Measurements from ENCODE around the gene SUSD2.
"Not testable (repeated sequence)": the region's sequence is repeated elsewhere in the genome, so short reads cannot be mapped to it uniquely, and the experiment has no call there.

The SUSD2 gene

DNA sequence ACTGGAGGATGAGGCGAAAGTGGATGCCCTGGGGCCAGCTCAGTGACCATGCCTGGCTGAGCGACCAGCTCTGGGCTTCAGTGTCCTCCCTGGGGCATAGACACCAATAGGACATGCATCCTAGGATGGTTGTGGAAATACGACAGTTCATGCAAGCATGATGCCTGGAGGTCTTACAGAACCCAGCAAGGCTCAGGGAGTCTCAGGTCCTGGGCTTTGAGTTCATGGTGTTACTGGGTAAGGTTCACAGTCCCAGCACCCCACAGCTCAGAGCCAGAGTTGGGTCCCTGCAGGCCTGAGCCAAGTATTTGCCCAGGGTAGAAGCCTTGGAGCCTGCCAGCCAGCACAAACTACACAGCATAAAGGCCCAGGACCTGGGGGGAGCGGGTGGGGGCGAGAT is 4.2 kb upstream of the SUSD2 start:
- DNase-seq = no peak

DNA sequence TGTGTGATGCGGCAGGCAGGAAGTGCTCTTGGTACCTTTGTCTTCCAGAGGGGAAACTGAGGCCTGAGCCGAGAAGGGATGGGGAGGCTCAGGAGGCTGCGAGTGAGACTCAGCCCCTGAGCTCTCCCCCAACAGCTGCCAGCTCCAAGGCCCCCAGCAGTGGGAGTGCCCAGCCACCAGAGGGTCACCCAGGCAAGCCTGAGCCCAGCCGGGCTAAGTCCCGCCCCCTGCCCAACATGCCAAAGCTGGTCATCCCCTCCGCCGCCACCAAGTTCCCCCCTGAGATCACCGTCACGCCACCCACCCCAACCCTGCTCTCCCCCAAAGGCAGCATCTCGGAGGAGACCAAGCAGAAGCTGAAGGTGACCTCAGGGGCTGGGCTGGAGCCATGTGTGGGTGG is 3.8 kb upstream of the SUSD2 start:
- DNase-seq = no peak

DNA sequence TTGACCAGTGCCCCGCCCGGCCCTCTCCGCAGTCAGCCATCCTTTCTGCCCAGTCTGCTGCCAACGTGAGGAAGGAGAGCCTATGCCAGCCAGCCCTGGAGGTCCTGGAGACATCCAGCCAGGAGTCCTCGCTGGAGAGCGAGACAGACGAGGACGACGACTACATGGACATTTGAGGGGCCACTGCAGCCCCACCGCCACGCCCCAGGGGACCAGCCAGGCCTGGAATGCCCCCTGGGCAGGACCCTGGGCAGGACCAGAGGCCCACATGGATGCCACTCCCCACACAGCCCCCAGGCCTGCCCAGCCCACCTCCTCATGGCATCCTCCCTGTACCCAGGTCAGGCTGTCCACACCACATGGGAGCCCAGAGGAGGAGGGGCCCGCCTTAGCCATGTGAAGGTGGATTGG is 3.3 kb upstream of the SUSD2 start:
- DNase-seq = no peak

DNA sequence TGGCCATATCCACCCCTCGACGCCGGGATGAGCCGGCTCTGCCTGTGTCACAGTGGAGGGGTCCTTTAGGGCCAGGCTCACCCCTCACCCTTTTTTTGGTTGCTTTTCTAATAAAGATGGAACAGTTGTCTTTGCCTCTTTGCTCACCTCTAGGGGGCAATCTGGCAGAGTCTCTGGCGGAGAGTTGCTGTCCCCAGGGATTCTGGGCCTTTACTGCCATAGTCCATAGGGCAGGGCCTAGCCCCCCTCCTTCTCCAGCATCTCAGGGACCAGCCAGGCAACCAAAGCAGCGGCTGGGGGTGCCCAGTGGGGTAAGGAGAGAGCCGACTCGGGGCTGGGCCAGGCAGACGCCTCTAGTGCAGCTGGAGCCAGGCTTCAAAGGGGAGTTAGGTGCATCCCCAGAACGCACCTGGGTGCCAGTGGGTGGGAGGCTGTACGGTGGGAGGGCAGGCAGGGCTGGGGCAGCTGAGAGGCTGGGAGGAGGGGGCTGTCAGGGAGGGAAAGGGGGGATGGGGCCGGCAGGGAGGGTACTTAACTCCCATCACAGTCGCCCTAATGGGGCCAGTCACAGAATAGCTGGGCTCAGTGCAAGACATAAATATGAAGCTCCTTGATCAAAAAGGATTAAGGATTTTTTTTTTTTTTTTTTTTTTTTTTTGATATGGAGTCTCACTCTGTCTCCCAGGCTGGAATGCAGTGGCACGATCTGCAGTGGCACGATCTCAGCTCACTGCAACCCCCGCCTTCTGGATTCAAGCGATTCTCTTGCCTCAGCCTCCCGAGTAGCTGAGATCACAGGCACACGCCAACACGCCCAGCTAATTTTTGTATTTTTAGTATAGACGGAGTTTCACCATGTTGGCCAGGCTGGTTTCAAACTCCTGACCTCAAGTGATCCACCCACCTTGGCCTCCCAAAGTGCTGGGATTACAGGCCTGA is 2.5 kb upstream of the SUSD2 start:
- DNase-seq = no peak

DNA sequence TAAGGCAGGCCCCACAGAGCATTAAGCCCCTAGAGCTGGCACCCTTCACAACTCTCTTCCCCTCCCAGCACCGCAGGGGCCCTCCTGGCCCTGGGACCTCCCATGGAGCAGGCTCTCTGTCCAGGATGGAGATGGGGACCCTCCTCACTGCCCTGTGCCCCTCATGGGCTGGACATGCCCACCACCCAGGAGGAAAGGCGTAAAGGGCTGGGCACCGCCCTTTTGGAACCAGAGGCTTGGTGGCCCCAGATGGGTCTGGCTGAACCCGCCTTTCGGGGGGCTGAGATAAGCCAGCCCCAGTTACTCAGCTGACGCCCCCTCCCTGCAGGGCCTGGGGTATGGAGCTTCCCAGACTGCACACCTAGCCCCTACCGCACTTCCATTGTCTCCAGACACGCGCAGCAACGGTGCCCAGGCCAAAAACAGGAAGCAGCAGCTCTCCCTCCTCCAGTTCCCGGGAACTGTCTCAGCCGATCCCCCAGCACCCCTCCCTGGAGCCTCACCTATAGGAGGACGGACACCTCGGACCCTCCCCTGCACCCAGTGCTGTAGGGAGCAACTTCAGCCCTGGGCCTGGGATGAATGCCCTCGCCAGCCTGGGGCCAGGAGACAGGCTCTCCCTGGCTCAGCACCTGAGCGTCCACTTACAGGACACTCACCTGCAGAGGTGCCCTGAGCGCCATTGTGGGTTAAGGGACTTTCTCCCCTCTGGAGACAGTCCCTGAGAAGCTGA is 1.6 kb upstream of the SUSD2 start:
- no peak for DNase-seq

DNA sequence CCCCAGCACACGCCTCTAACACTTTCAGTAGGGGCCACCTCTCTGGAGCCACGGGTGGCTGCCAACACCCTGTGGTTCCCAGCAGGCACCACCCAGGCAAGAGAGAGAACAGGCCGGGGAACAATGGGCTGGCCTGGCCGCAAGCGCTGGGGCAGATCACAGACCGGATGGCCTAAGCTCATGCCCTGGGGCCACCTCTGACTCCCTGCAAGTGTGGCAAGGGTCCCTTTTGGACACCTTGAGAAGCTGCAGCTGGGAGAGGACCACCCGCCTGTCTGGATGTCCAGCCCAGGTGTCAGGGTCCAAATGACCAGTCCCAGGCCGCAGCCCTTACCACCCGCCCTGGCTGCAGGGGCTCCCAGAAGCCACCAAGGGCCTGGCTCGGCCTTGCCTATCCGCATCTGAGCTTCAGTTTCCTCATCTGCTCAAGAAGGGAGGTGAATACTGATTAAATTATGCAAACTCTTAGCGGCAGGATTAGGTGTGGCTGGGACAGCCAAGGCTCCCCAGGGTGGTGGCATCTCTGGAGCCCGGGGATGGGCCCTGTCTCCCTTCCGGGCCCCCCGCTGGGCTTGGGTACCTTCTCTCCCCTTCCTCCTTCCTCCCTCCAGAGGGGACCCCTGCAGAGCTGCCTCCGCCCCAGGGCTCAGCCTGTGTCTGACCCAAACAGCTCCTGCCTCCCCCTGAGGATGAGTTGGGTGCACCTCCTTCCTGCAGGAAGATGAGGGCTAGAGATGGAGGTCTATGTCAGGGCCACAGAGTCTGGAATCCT is 785 bp upstream of the SUSD2 start:
- no peak for DNase-seq

DNA sequence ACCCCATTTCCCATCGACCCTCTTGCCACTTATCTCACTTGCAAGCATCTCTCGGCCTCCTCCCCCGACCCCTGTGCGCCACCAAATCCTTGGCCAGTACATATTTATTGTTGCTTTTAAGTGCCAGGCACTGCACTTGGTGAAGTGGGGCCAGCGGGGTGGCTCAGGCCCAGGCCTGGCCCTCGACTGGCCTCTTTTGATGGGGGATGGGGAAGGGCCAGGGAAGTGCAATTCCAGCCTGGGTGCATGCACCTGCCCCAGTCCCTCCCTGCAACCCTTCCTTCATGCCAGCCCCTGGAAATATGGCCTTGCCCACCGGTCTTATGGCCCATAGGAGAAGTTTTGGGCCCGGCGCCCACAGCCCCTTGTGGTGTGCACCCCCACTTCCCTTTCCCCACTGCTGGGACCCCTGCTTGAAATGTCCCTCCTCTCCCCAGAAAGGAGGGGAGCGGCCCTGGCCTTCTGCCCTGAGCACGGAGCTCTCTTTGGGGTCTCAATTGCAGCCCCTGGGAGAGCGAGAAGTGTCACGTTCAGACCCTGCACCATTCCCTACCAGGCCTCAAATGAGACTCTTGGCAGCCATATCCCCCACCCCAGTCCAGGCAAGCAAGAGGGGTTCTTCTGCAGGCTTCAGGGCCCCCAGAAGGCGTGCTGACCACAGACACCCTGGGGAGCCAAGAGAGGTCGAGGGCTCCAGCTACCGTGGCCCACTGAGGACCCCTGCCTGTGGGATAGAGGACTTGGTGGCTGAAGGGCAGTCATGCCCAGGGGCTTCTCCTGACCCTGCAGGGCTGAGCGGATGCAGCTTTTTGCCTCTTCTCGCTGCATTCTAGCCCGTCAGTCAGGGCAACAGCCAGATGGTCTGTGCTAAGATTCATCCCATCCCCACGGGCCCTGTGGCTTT is 961 bp downstream of the SUSD2 start:
- DNase-seq = no peak

DNA sequence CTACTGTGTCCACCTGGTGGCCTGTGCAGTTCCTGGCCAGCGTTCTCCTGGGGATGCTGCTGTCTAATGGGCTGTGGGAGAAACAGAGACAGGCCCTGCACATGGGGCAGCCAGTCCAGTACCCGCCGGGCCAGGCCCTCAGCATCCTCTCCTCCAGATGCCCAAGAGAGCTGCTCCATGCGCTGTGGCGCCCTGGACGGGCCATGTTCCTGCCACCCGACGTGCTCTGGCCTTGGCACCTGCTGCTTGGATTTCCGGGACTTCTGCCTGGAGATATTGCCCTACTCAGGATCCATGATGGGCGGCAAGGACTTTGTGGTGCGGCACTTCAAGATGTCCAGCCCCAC is 1.6 kb downstream of the SUSD2 start:
- DNase-seq = not testable (repeated sequence)

DNA sequence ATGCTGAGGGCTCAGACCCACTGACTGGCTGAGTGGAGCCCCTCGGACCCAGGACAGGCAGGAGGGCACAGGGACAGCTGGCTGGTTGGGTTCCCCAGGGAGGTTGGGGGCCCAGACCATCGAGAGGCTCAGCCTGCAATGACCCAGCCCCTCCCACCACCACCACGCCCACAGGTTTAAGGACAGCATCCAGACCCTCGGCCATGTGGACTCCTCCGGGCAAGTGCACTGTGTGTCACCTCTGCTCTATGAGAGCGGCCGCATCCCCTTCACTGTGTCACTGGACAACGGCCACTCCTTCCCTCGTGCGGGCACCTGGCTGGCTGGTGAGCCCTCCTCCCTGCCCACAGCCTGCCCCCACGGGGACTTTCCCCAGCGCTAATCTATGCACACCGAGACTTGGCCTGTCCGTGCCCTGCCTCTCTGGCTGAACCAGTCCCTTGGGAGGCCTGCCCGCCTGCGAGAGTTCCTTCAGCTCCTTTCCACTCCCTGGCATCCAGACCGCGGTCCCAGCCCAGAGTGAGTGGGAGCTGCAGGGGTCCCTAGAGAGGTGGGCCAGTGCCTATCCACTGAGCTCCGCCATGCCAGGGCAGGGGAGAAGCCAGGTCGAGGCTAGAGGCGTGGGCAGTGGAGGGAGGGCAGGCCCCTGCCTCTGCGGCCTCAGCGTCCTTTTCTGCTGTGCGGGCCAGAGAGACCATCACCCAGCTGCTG is 2.2 kb downstream of the SUSD2 start:
- no peak for DNase-seq

DNA sequence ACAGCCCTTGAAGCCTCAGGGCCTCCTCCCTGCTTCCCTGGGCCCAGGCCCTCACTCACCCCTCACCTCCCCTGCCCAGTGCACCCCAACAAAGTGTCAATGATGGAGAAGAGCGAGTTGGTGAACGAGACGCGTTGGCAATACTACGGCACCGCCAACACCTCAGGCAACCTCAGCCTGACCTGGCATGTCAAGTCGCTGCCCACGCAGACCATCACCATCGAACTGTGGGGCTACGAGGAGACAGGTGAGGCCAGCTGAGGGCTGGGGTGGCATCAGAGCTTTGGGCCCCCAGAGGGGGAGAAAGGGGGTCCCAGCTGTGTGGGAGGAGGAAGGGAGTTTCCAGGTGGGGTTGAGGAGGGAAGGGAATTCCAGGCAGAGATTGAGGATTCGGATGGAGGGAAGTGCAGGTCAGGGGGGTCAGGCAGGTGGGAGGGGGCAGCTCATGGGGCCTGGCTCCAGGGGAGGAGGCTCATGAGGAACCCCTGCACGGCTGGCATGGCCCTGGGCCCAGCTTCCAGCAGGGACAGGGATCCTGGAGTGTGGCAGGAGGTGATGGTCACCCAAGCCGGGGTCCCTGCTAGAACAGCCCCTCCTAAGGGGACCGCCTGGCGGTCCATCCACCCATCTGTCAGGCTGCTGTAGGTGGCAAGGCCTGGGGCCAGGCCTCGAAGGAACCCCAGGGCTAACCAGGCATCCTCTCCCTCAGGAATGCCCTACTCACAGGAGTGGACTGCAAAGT is 2.9 kb downstream of the SUSD2 start:
- DNase-seq = no peak

DNA sequence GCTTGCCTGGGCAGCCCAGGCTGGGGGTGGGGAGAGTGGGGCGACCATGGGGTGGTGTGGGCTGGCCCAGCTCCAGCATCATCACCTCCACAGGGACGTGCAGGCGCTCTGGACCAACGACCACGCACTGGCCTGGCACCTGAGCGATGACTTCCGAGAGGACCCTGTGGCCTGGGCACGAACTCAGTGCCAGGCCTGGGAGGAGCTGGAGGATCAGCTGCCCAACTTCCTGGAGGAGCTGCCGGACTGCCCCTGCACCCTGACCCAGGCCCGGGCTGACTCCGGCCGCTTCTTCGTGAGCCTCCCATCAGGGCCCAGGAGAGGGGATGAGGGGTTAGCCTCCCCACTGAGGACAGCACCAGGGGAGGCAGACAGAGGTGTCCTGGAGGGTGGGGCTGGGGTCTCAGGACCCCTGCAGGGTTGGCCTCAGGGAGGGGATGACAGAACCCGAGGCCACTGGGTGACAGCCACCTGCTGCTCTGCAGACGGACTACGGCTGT is 3.8 kb downstream of the SUSD2 start:
- no peak for DNase-seq

DNA sequence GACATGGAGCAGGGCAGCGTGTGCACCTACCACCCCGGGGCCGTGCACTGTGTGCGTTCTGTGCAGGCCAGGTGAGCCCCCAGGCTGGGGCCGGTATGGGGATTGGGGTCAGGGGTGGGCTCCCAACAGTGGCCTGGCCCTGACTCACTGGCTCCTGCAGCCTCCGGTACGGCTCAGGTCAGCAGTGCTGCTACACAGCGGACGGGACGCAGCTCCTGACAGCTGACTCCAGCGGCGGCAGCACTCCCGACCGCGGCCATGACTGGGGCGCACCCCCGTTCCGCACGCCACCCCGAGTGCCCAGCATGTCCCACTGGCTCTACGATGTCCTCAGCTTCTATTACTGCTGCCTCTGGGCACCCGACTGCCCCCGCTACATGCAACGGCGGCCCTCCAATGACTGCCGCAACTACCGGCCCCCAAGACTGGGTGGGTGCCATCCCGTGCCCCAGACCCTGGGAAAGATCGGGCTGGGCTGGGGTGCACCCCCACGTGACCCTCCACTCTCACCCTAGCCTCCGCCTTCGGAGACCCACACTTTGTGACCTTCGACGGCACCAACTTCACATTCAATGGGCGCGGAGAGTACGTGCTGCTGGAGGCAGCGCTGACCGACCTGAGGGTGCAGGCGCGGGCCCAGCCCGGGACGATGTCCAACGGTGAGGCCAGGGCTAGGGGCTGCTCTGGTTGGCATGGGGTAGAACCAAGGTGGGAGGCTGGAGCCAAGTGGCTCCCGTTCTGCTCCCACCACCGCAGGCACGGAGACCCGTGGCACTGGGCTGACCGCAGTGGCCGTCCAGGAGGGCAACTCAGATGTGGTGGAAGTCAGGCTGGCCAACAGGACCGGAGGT is 4.4 kb downstream of the SUSD2 start:
- DNase-seq = no peak

DNA sequence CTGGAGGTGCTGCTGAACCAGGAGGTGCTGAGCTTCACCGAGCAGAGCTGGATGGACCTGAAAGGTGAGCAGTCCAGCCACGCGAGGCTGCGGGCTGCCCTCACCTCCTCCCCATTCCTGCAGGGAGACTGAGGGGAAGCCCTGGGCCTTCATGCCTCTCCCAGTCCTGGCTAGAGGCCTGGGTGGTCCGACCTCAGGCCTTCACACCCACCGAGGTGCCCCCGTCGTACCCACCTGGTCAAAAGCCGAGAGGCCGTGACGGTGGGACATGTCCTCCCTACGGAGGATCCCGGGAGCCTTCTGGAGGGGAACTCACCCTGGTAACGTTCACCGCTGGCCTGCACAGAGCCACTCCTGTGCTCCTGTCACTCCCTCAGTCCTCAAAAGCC is 5.1 kb downstream of the SUSD2 start:
- DNase-seq = no peak

DNA sequence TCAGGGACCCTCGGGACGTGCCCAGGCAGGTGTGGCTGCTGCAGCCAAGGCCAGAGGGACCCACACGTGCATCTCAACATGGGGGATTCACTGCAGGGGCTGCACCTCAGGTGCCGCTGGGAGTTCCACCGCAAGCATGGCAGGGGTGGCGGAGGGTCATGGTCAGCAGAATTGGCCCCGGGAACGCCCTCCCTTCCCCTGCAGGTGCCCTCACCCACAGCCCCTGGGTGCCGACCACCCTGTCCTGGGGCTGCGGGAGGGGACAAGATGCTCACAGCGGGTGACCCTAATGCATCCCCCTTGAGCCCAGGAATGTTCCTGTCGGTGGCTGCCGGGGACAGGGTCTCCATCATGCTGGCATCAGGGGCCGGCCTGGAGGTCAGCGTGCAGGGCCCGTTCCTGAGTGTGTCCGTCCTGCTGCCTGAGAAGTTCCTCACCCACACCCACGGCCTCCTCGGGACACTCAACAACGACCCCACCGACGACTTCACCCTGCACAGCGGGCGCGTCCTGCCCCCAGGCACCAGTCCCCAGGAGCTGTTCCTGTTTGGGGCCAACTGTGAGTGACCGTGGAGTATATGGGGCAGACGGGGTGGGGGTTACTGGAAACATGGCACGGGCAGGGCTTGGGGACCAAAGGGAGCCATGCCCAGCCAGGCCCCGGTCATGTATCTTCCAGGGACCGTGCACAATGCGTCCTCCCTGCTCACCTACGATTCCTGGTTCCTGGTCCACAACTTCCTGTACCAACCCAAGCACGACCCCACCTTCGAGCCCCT is 5.8 kb downstream of the SUSD2 start:
- DNase-seq = no peak

DNA sequence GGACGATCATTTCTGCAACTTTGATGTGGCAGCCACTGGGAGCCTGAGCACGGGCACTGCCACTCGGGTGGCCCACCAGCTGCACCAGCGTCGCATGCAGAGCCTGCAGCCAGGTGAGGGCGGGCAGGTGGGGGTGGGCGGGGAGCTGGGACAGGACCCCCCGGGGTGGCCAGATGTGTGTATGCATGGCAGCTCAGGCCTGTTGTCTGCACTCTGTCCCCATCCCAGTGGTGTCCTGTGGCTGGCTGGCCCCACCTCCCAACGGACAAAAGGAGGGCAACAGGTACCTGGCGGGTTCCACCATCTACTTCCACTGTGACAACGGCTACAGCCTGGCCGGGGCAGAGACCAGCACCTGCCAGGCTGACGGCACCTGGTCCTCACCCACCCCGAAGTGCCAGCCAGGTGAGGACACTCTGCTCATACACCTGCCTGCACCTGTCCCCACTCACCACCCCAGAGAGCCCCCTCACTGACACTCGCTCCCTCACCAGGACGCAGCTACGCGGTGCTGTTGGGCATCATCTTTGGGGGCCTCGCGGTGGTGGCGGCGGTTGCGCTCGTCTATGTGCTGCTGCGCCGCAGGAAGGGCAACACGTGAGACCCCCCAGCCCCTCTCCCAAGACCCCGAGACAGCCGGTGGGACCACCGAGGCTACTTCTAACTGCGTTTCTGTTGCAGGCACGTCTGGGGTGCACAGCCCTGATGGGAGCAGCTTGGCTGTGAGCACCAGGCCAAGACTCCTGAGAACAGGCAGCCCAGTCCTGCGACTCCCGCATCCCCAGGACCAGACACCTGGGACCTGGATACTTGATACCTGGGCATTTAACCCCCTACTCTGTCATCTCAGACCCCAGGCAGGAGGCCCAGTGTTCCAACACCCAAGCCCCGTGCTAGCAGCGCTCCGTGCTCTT is 6.7 kb downstream of the SUSD2 start:
- no peak for DNase-seq

DNA sequence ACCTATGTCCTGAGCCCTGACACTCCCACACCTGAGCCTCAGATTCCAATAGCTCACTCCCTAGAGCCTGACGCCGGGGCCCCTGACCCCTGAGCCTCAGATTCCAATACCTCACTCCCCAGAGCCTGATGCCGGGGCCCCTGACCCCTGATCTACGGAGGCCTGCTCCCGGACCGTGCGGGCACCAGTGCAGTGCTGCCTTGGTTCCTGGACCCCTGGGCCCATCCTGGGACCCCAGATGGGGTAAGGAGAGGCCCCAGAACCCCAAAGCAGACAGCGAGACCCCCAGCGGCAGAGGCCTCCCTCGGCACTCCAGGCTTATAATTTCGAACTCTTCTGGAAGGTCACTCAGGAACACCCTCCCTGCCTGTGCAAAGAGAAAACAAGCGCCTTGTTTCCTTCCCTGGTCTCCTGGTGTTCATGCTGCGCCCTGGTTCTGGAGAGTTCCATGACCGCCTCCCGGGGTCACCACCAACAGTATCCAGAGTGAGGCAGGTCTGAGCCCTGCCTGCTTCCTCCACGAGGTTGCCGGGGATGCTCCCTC is 7.5 kb downstream of the SUSD2 start:
- DNase-seq = no peak
